Uterus (tissue), 4 donors: ENCODE data around the gene LOX. TPM values are rescaled to one million over a fixed set of nuclear protein-coding genes. Genes with fewer than 3 reads are reported as not detected.

ENCODE experiments used
- DNase-seq, 2 donors: peaks; one replicate each; pipeline ENCODE4 v3.0.0-alpha.2; 2019 to 2020
- H3K27ac ChIP-seq, 2 donors: fragments of 200-600 bp; sonication (generic); 1 replicate in 1 of 2; 2 replicates in 1 of 2; pipeline ENCODE4 v1.5.1; 2016 to 2018
- H3K27me3 ChIP-seq, 2 donors: fragments of 200-600 bp; sonication (generic); one replicate each; pipeline ENCODE4 v1.5.1; 2018 to 2019; ENCODE audit warnings: control low read depth in 1 of 2
- H3K36me3 ChIP-seq, 2 donors: fragments of 200-600 bp; sonication (generic); one replicate each; pipeline ENCODE4 v1.5.1; 2019; ENCODE audit warnings: control low read depth in 1 of 2
- H3K4me1 ChIP-seq, 2 donors: fragments of 200-600 bp; sonication (generic); one replicate each; pipeline ENCODE4 v1.5.1; 2018 to 2019; ENCODE audit warnings: control low read depth in 1 of 2
- H3K4me3 ChIP-seq, 2 donors: fragments of 200-600 bp; sonication (generic); 1 replicate in 1 of 2; 2 replicates in 1 of 2; pipeline ENCODE4 v1.5.1; 2018 to 2019; ENCODE audit warnings: mild to moderate bottlenecking in 1 of 2
- H3K9me3 ChIP-seq, 2 donors: fragments of 200-600 bp; sonication (generic); one replicate each; pipeline ENCODE4 v1.5.1; 2019; ENCODE audit warnings: control low read depth in 1 of 2
- POLR2A ChIP-seq, 2 donors: fragments of 450-650 bp; IDR thresholded peaks; one replicate each; pipeline ENCODE4 v1.6.1; 2016; ENCODE audit warnings: antibody characterized with exemption in 2 of 2, mild to moderate bottlenecking in 1 of 2, moderate library complexity in 1 of 2
- intact Hi-C: fragments of 100-400 bp; cut with DNase I; formaldehyde crosslinking; loops from one replicate; pipeline ENCODE4 v1.15.1; 2023; ENCODE audit warnings: low total_unique reads
- total RNA-seq, 4 donors: library from RNA; depleted of rRNA in 3 of 4; stranded (reverse); fragments of >200 nt in 3 of 4; gene quantifications; one replicate each; pipeline versions ENCODE4 v1.1.0 to v1.2.4, GENCODE V29; 2014 to 2023
- TF ChIP-seq, protein P1 (sequence below), 4 experiments: fragments of 200-600 bp in 2 of 4; fragments of 450-650 bp in 2 of 4; sonication (generic) in 2 of 4; IDR thresholded peaks; one replicate each; pipeline ENCODE4 v1.5.1; 2016 to 2019; ENCODE audit warnings: antibody characterized with exemption in 4 of 4, mild to moderate bottlenecking in 2 of 4, moderate library complexity in 1 of 4
- donor health status: DM: yes; HTN: yes; CAD: no.

The LOX gene
- 10 to 100 TPM in 3 of 4 donors, 1 to 10 TPM in 1; 5.6 to 78.3 (median 22.5) TPM for total RNA-seq

- intact Hi-C loops: no loop called here
- Histone ChIP-seq H3K9me3 (no peaks in the 10 kb centered on the region), H3K36me3 (no peaks in the 10 kb centered on the region), H3K4me3 (peak within 1 kb of the TSS; percentile 48 to 52), H3K4me1 (no peaks in the 10 kb centered on the region), H3K27me3 (no peaks in the 10 kb centered on the region), H3K27ac (peak within 1 kb of the TSS; percentile 36 to 69)
- TF ChIP-seq, protein P1, sequence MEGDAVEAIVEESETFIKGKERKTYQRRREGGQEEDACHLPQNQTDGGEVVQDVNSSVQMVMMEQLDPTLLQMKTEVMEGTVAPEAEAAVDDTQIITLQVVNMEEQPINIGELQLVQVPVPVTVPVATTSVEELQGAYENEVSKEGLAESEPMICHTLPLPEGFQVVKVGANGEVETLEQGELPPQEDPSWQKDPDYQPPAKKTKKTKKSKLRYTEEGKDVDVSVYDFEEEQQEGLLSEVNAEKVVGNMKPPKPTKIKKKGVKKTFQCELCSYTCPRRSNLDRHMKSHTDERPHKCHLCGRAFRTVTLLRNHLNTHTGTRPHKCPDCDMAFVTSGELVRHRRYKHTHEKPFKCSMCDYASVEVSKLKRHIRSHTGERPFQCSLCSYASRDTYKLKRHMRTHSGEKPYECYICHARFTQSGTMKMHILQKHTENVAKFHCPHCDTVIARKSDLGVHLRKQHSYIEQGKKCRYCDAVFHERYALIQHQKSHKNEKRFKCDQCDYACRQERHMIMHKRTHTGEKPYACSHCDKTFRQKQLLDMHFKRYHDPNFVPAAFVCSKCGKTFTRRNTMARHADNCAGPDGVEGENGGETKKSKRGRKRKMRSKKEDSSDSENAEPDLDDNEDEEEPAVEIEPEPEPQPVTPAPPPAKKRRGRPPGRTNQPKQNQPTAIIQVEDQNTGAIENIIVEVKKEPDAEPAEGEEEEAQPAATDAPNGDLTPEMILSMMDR (IDR thresholded peaks at IDR 0.05): no peak
- TF ChIP-seq POLR2A (IDR thresholded peaks at IDR 0.05): peak in 1 of 2 donors; percentile 16
- peak; percentile 85 to 86 for DNase-seq
These were observed at the start of gene LOX for GRCh38 chr5:122078116-122079110. TSS of gene LOX (minus strand) at chr5:122078259. CDS start at chr5:122077985, 274 bp downstream.

- TF ChIP-seq, protein P1 (IDR thresholded peaks at IDR 0.05): no peak
- no peak for TF ChIP-seq POLR2A (IDR thresholded peaks at IDR 0.05)
- no peaks in the 10 kb centered on the region for H3K9me3 ChIP-seq
- no peaks in the 10 kb centered on the region for H3K4me1 ChIP-seq
- intact Hi-C loops: no loop called here
- H3K27me3 ChIP-seq: no peaks in the 10 kb centered on the region
- H3K27ac ChIP-seq: peak overlapping the region; percentile 53 to 59
- no peak for DNase-seq
- no peak overlapping the region for H3K4me3 ChIP-seq
- no peaks in the 10 kb centered on the region for H3K36me3 ChIP-seq
These were observed 48.8 kb upstream of the LOX start for GRCh38 chr5:122126756-122127321.

- intact Hi-C loops: no loop called here
- no peaks in the 10 kb centered on the region for H3K4me1 ChIP-seq
These were observed 48.2 kb upstream of the LOX start for GRCh38 chr5:122126177-122126755.

DNA sequence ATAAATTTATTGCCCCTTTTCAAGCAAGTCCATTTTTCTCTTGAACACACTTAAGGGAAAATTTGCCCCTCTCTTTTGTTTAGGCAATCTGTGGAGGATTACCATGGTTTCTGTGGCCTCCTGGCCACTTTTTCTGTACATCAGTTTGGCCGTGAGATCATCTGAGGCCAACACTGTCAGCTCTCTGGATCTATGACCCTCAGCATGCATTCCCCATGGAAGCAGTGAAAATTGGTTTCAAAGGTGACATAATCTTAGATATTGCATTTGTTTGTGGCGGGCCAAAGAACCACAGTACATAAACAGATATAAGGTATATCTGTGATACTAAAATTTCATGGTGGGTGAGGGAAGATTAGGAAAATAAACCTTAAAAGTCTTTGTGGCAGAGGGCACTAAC lies 46.7 kb upstream of the LOX start:
- no peaks in the 10 kb centered on the region for H3K36me3 ChIP-seq
- intact Hi-C loops: no loop called here
- no peak for TF ChIP-seq POLR2A (IDR thresholded peaks at IDR 0.05)
- TF ChIP-seq, protein P1 (IDR thresholded peaks at IDR 0.05): no peak
- H3K4me1 ChIP-seq: no peaks in the 10 kb centered on the region
- DNase-seq: no peak
- no peak overlapping the region for H3K4me3 ChIP-seq
- no peaks in the 10 kb centered on the region for H3K27me3 ChIP-seq
- no peaks in the 10 kb centered on the region for H3K9me3 ChIP-seq
- H3K27ac ChIP-seq: no peak overlapping the region

More at GRCh38 chr5:122126177-122126755, 48.2 kb upstream of the LOX start:
- Histone ChIP-seq H3K36me3 (no peaks in the 10 kb centered on the region), H3K27me3 (no peaks in the 10 kb centered on the region), H3K4me3 (no peak overlapping the region), H3K27ac (peak overlapping the region; percentile 53 to 59), H3K9me3 (no peaks in the 10 kb centered on the region)
- no peak for DNase-seq
- no peak for TF ChIP-seq POLR2A (IDR thresholded peaks at IDR 0.05)
- TF ChIP-seq, protein P1 (IDR thresholded peaks at IDR 0.05): no peak
